GM12878 (cell line): Measurements from ENCODE around the gene DMD. TPM values are rescaled to one million over a fixed set of nuclear protein-coding genes. Genes with fewer than 3 reads are reported as not detected.

Experiments used
- ATAC-seq: fragments of 200-7000 bp; cut with Tn5 transposase; 3 replicates; pipeline ENCODE4 v1.9.1; 2020; ENCODE audit warnings: mild to moderate bottlenecking, moderate library complexity
- BruUV-seq: library from RNA; stranded (reverse); fragments of 400-500 nt; replicated peaks from 2 replicates; lab custom pipeline; 2021; lab: Mats Ljungman, UMichigan
- CTCF ChIA-PET: fragments of 300-600 bp; sonication (Branson Sonifier 250); formaldehyde crosslinking; extraction: SDS; loops from one replicate; lab custom pipeline; 2021; ENCODE audit warnings: inconsistent platforms; lab: Yijun Ruan, JAX
- POLR2A ChIA-PET: fragments of 350-600 bp; formaldehyde crosslinking; extraction: SDS; loops from one replicate; lab custom pipeline; 2021; ENCODE audit warnings: inconsistent platforms; lab: Charles Lee
- RAD21 ChIA-PET: fragments of 300-600 bp; sonication (Branson Sonifier 250); formaldehyde crosslinking; loops from one replicate; lab custom pipeline; 2023; ENCODE audit warnings: antibody characterized with exemption; ENCODE audit not compliant: unreplicated experiment; lab: Charles Lee
- SMC1A ChIA-PET: fragments of 300-600 bp; sonication (Branson Sonifier 250); formaldehyde crosslinking; loops from one replicate; lab custom pipeline; 2023; ENCODE audit not compliant: unreplicated experiment, uncharacterized antibody; lab: Charles Lee
- DNase-seq: peaks from one replicate; pipeline ENCODE4 v3.0.0-alpha.2; 2011; ENCODE audit warnings: low read depth, low spot score
- FAIRE-seq: peaks from 3 replicates; lab custom pipeline; 2011; peaks lifted over from hg19 to GRCh38; lab: Jason Lieb, UNC
- H2AFZ ChIP-seq: 2 replicates; pipeline ENCODE4 v1.6.0; 2011; ENCODE audit warnings: low read depth, low read length, control low read depth; ENCODE audit not compliant: control insufficient read depth
- H3K27ac ChIP-seq: 2 replicates; pipeline ENCODE4 v1.5.1; 2011; ENCODE audit warnings: control low read depth; ENCODE audit not compliant: control insufficient read depth, insufficient read depth
- H3K27me3 ChIP-seq, 2 experiments: replicated peaks in 1 of 2; 2 replicates each; pipeline versions ENCODE4 v1.6.0 to v1.6.1; 2011; ENCODE audit warnings: low read length in 1 of 2; ENCODE audit not compliant: control insufficient read depth in 2 of 2, insufficient read depth in 2 of 2
- H3K36me3 ChIP-seq, 2 experiments: 2 replicates each; pipeline ENCODE4 v1.5.1; 2011; ENCODE audit warnings: low read length in 1 of 2; ENCODE audit not compliant: control insufficient read depth in 2 of 2, insufficient read depth in 2 of 2
- H3K4me1 ChIP-seq: 2 replicates; pipeline ENCODE4 v1.6.1; 2011; ENCODE audit warnings: mild to moderate bottlenecking, low read length, moderate library complexity, mixed read lengths; ENCODE audit not compliant: control insufficient read depth, insufficient read depth
- H3K4me2 ChIP-seq: 2 replicates; pipeline ENCODE4 v1.6.0; 2011; ENCODE audit warnings: control low read depth; ENCODE audit not compliant: control insufficient read depth, insufficient read depth
- H3K4me3 ChIP-seq: fragments of 200-600 bp; sonication (generic); 2 replicates; pipeline ENCODE4 v1.5.1; 2016
- H3K79me2 ChIP-seq: 2 replicates; pipeline ENCODE4 v1.6.0; 2011; ENCODE audit warnings: low read length; ENCODE audit not compliant: control insufficient read depth, insufficient read depth
- H3K9ac ChIP-seq: 2 replicates; pipeline ENCODE4 v1.8.0; 2011; ENCODE audit warnings: low read length, control low read depth, mixed read lengths; ENCODE audit not compliant: control insufficient read depth, insufficient read depth
- H3K9me3 ChIP-seq: replicated peaks from 3 replicates; pipeline ENCODE4 v1.5.1; 2011; ENCODE audit warnings: mild to moderate bottlenecking, low read length; ENCODE audit not compliant: control insufficient read depth, insufficient read depth
- H4K20me1 ChIP-seq: 2 replicates; pipeline ENCODE4 v1.6.0; 2011; ENCODE audit not compliant: control insufficient read depth, insufficient read depth
- ASH2L ChIP-seq: fragments of 300-600, 200-600 bp; sonication (generic); IDR thresholded peaks from 2 replicates; pipeline ENCODE4 v1.6.1; 2017; ENCODE audit warnings: low read depth, mild to moderate bottlenecking, borderline replicate concordance
- CBX3 ChIP-seq: fragments of 200-600 bp; sonication (generic); IDR thresholded peaks from 2 replicates; pipeline ENCODE4 v1.6.1; 2016; ENCODE audit warnings: low read depth, borderline replicate concordance
- CREB1 ChIP-seq: IDR thresholded peaks from 2 replicates; pipeline ENCODE4 v1.6.1; 2012; ENCODE audit warnings: low read depth, mild to moderate bottlenecking, inconsistent platforms
- ESRRA ChIP-seq: IDR thresholded peaks from 2 replicates; pipeline ENCODE4 v1.6.1; 2012; ENCODE audit warnings: mild to moderate bottlenecking, low read length, improper control_type of control experiment
- HDAC2 ChIP-seq: fragments of 200-600 bp; sonication (generic); IDR thresholded peaks from 2 replicates; pipeline ENCODE4 v1.6.1; 2017
- JUNB ChIP-seq: IDR thresholded peaks from 2 replicates; pipeline ENCODE4 v1.6.1; 2016; ENCODE audit warnings: antibody characterized with exemption, mild to moderate bottlenecking
- JUND ChIP-seq: IDR thresholded peaks from 2 replicates; pipeline ENCODE4 v1.6.1; 2012; ENCODE audit warnings: low read depth, mild to moderate bottlenecking, low read length, improper control_type of control experiment, moderate library complexity
- MEF2B ChIP-seq: fragments of 450-650 bp; IDR thresholded peaks from 2 replicates; pipeline ENCODE4 v1.6.1; 2018; ENCODE audit warnings: mild to moderate bottlenecking, moderate library complexity; ENCODE audit not compliant: partially characterized antibody, poor library complexity, severe bottlenecking
- NR2C2 ChIP-seq: IDR thresholded peaks from 2 replicates; pipeline ENCODE4 v1.6.1; 2011; ENCODE audit warnings: borderline replicate concordance, low read depth; ENCODE audit not compliant: control insufficient read depth, insufficient read length
- TCF7 ChIP-seq: IDR thresholded peaks from 2 replicates; pipeline ENCODE4 v1.6.1; 2014; ENCODE audit warnings: antibody characterized with exemption, borderline replicate concordance
- ZBTB4 ChIP-seq: fragments of 450-650 bp; formaldehyde crosslinking; IDR thresholded peaks from 2 replicates; pipeline ENCODE4 v1.4.0; 2022; ENCODE audit warnings: mild to moderate bottlenecking, moderate library complexity
- WGBS: methylation state at CpG from one replicate; pipeline ENCODE4 v1.1.6; 2016; ENCODE audit warnings: low lambda C conversion rate; ENCODE audit not compliant: insufficient replicate concordance, insufficient coverage; ENCODE audit errors: missing lambda C conversion rate; 5-methylcytosine and 5-hydroxymethylcytosine counted together
- in situ Hi-C: fragments of 300-500 bp; cut with MboI; formaldehyde crosslinking; loops from 9 replicates; pipeline ENCODE4 v1.14.3; 2018; ENCODE audit warnings: mixed read lengths
- intact Hi-C: fragments of 100-400 bp; cut with micrococcal nuclease; formaldehyde crosslinking; loops from one replicate; pipeline ENCODE4 v1.14.2; 2022; ENCODE audit not compliant: unreplicated experiment
- polyA plus RNA-seq, 11 experiments: library from polyadenylated mRNA; depleted of rRNA in 4 of 11; unstranded in 6 of 11; stranded (reverse) in 5 of 11; fragments of >200 nt; fragmentation: Nextera tagmentation in 4 of 11; fragmentation: Illumina TruSeq in 1 of 11; extraction: Ambion mirVana in 4 of 11; extraction: Trizol in 1 of 11; gene quantifications; 1 replicate in 1 of 11; 2 replicates in 10 of 11; pipeline versions ENCODE4 v1.2.1 to v1.2.3, GENCODE V29; 2011 to 2016; ENCODE audit warnings: inconsistent platforms in 2 of 11, missing spikeins in 2 of 11, low read depth in 1 of 11
- total RNA-seq, 4 experiments: library from RNA; depleted of rRNA in 3 of 4; stranded (reverse); fragments of >200 nt in 3 of 4; fragmentation: Illumina TruSeq in 1 of 4; extraction: Trizol in 1 of 4; gene quantifications; 2 replicates each; pipeline versions ENCODE4 v1.2.1 to v1.2.3, GENCODE V29; 2013 to 2021
- TF ChIP-seq, protein P1 (sequence below): IDR thresholded peaks from 2 replicates; pipeline ENCODE4 v1.6.1; 2012; ENCODE audit warnings: low read depth, low read length, improper control_type of control experiment

Gene DMD
- total and polyA plus RNA-seq, 10 of the 15 experiments (the other 5 are each of a cell fraction or from before 2014, with no cell fraction given): 1.4 to 24.3 (median 4.3) TPM

DNA sequence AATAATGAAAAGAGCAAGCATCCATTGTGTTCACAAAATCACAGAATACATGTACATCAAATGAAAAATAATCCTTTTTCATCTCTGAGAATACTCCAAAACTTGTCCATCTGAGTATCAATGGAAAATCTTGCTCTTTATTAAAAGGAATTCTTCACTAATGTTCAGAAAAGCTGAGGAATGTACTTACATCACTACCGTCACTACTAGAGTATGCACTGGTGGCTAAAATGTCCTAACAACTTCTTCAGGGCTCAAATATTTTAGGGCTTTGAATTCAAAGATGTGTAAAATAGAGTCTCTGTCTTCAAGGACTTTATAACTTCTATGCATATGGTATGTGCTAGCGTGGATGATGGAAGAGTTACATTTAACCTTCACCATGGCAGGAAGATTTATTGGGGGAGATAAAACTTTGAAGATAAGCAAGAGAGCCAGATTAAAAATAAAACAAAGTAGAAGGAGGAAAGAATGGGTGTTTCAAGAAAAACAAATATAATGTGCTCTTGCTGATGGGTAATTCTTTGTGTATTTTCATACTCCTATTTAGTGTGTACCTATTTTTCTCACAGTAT, 55.1 kb downstream of the DMD start:
- Histone ChIP-seq H3K4me1 (no peaks in the 10 kb centered on the region), H3K9me3 (no peaks in the 10 kb centered on the region), H4K20me1 (no peaks in the 10 kb centered on the region), H3K27me3 (no peaks in the 10 kb centered on the region), H3K4me2 (no peak overlapping the region), H2AFZ (no peak overlapping the region), H3K27ac (no peak overlapping the region), H3K36me3 (no peaks in the 10 kb centered on the region), H3K79me2 (no peaks in the 10 kb centered on the region), H3K4me3 (no peak overlapping the region), H3K9ac (no peak overlapping the region)
- no peak for TF ChIP-seq MEF2B
- TF ChIP-seq NR2C2: no peak
- no peak for TF ChIP-seq ESRRA
- TF ChIP-seq, protein P1, sequence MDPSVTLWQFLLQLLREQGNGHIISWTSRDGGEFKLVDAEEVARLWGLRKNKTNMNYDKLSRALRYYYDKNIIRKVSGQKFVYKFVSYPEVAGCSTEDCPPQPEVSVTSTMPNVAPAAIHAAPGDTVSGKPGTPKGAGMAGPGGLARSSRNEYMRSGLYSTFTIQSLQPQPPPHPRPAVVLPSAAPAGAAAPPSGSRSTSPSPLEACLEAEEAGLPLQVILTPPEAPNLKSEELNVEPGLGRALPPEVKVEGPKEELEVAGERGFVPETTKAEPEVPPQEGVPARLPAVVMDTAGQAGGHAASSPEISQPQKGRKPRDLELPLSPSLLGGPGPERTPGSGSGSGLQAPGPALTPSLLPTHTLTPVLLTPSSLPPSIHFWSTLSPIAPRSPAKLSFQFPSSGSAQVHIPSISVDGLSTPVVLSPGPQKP: no peak
- no peak for TF ChIP-seq HDAC2
- no peak for TF ChIP-seq ZBTB4 (CRISPR knock-in tag)
- no peak for TF ChIP-seq JUNB
- TF ChIP-seq TCF7: no peak
- TF ChIP-seq ASH2L: no peak
- no peak for TF ChIP-seq CREB1
- no peak for TF ChIP-seq JUND
- TF ChIP-seq CBX3: no peak
- RAD21 ChIA-PET: no interaction called here
- SMC1A ChIA-PET: no interaction called here
- no peak for DNase-seq
- in situ Hi-C loops: no loop called here
- POLR2A ChIA-PET: no interaction called here
- WGBS: 40% methylated on average over 2 of the region's 2 CpGs
- intact Hi-C loops: no loop called here
- FAIRE-seq: no peak
- ATAC-seq: no peak
- CTCF ChIA-PET: no interaction called here
- no TSS peak for BruUV-seq
